ENCODE measurements around the gene KSR1. TPM values are rescaled to one million over a fixed set of nuclear protein-coding genes. Genes with fewer than 3 reads are reported as not detected.
A peak's percentile ranks its signal among the peaks of the same experiment; 100 is the strongest.

KSR1 gene
- total RNA-seq, 1 experiment from 2014 or later, result 19.1 TPM

GRCh38 chr17:27598337-27599050, 142.2 kb downstream of the KSR1 start:
- ChIA-PET POLR2A (ENCODE audit: unreplicated experiment) (no interaction called here), CTCF (interaction anchor here (1.7 kb wide), 1 partner anchor 361 kb away, joined by 9 read pairs; no protein-coding TSS in a partner anchor)
- H3K4me2 ChIP-seq, result no peak overlapping the region
- no TSS peak for BruUV-seq (replicated peaks)
- no peaks in the 10 kb centered on the region for H3K4me1 ChIP-seq (replicated peaks; ENCODE audit: insufficient read depth)
- H3K9me2 ChIP-seq (ENCODE audit: insufficient read depth), result no peaks in the 10 kb centered on the region
- H3K4me3 ChIP-seq, result no peak overlapping the region
- no peak for TF ChIP-seq CTCF (conservative IDR thresholded peaks at IDR 0.05)
- no peak for TF ChIP-seq EZH2 (IDR thresholded peaks at IDR 0.05; ENCODE audit: low read depth)
- H3K27ac ChIP-seq, result no peak overlapping the region
- H4K20me1 ChIP-seq (ENCODE audit: insufficient read depth), result no peaks in the 10 kb centered on the region
- no peaks in the 10 kb centered on the region for H3F3A ChIP-seq (ENCODE audit: insufficient read depth, low read depth)
- no peaks in the 10 kb centered on the region for H3K27me3 ChIP-seq (ENCODE audit: insufficient read depth, low read depth)
- no peaks in the 10 kb centered on the region for H3K36me3 ChIP-seq (ENCODE audit: low read depth)
- no peak for DNase-seq
- no peak overlapping the region for H2AFZ ChIP-seq
- intact Hi-C loops (cut with micrococcal nuclease; ENCODE audit: unreplicated experiment), result no loop called here
- H3K79me2 ChIP-seq (ENCODE audit: low read depth), result no peaks in the 10 kb centered on the region
- H3K9me3 ChIP-seq (ENCODE audit: insufficient read depth, low read depth), result no peaks in the 10 kb centered on the region

GRCh38 chr17:27600471-27600870, 144.2 kb downstream of the KSR1 start:
- Histone ChIP-seq H4K20me1 (ENCODE audit: insufficient read depth) (no peaks in the 10 kb centered on the region), H2AFZ (no peak overlapping the region), H3K36me3 (ENCODE audit: low read depth) (no peaks in the 10 kb centered on the region), H3F3A (ENCODE audit: insufficient read depth, low read depth) (peaks cover 4% of the 10 kb centered on the region; the same call in 1 of the 2 replicates), H3K4me1 (replicated peaks; ENCODE audit: insufficient read depth) (peaks cover 11% of the 10 kb centered on the region), H3K27me3 (ENCODE audit: insufficient read depth, low read depth) (no peaks in the 10 kb centered on the region), H3K9me2 (ENCODE audit: insufficient read depth) (no peaks in the 10 kb centered on the region), H3K9me3 (ENCODE audit: insufficient read depth, low read depth) (no peaks in the 10 kb centered on the region), H3K4me2 (no peak overlapping the region), H3K4me3 (no peak overlapping the region), H3K27ac (no peak overlapping the region), H3K79me2 (ENCODE audit: low read depth) (no peaks in the 10 kb centered on the region)
- intact Hi-C loops (cut with micrococcal nuclease; ENCODE audit: unreplicated experiment), result loop anchor here (1.0 to 5.0 kb wide), 5 partner anchors 106 to 364 kb away; no protein-coding TSS in a partner anchor
- no peak for TF ChIP-seq EZH2 (IDR thresholded peaks at IDR 0.05; ENCODE audit: low read depth)
- TF ChIP-seq CTCF (conservative IDR thresholded peaks at IDR 0.05), result no peak
- POLR2A ChIA-PET (ENCODE audit: unreplicated experiment), result no interaction called here
- no TSS peak for BruUV-seq (replicated peaks)
- no peak for DNase-seq
- CTCF ChIA-PET, result interaction anchor here (1.2 to 1.7 kb wide), 5 partner anchors 106 to 363 kb away, joined by 3 to 11 read pairs (median 6); no protein-coding TSS in a partner anchor

- H3K9me3 ChIP-seq (ENCODE audit: insufficient read depth, low read depth), result no peaks in the 10 kb centered on the region
- no peaks in the 10 kb centered on the region for H3K36me3 ChIP-seq (ENCODE audit: low read depth)
- no peak overlapping the region for H3K27ac ChIP-seq
- H3K9me2 ChIP-seq (ENCODE audit: insufficient read depth), result no peaks in the 10 kb centered on the region
- no peak overlapping the region for H3K4me3 ChIP-seq
- peak in 1 of 2 experiments; percentile 65 for DNase-seq
- intact Hi-C loops (cut with micrococcal nuclease; ENCODE audit: unreplicated experiment), result loop anchor here (1.0 to 5.0 kb wide), 3 partner anchors 269 to 404 kb away; no protein-coding TSS in a partner anchor
- H3F3A ChIP-seq (ENCODE audit: insufficient read depth, low read depth), result peaks cover 4% of the 10 kb centered on the region; the same call in 1 of the 2 replicates
- ChIA-PET CTCF (interaction anchor here (0.6 to 1.3 kb wide), 3 partner anchors 247 to 364 kb away, joined by 3 read pairs; no protein-coding TSS in a partner anchor), POLR2A (ENCODE audit: unreplicated experiment) (no interaction called here)
- no peaks in the 10 kb centered on the region for H3K27me3 ChIP-seq (ENCODE audit: insufficient read depth, low read depth)
- H2AFZ ChIP-seq, result no peak overlapping the region
- peaks cover 11% of the 10 kb centered on the region for H3K4me1 ChIP-seq (replicated peaks; ENCODE audit: insufficient read depth)
- TF ChIP-seq CTCF (conservative IDR thresholded peaks at IDR 0.05) (peak; percentile 96), EZH2 (IDR thresholded peaks at IDR 0.05; ENCODE audit: low read depth) (no peak)
- no peaks in the 10 kb centered on the region for H4K20me1 ChIP-seq (ENCODE audit: insufficient read depth)
- no peak overlapping the region for H3K4me2 ChIP-seq
- H3K79me2 ChIP-seq (ENCODE audit: low read depth), result no peaks in the 10 kb centered on the region
- BruUV-seq (replicated peaks), result no TSS peak
Observed at GRCh38 chr17:27601069-27601974, 145.1 kb downstream of the KSR1 start.
